ENCODE data around the gene PPP1R3D. TPM values are rescaled to one million over a fixed set of nuclear protein-coding genes. Genes with fewer than 3 reads are reported as not detected.

PPP1R3D gene
- total and polyA plus RNA-seq, 2 of the 8 experiments (the other 6 are each of a cell fraction or from before 2014, with no cell fraction given) = 1.4 to 3.9 TPM

GRCh38 chr20:59949911-59950310, 9.8 kb upstream of the PPP1R3D start (continued):
- TF ChIP-seq CHD7 (IDR thresholded peaks at IDR 0.05; ENCODE audit: insufficient replicate concordance, low read length) = no peak
- TF ChIP-seq SP2 (IDR thresholded peaks at IDR 0.05; ENCODE audit: low read length) = no peak
- no peak for TF ChIP-seq CBX5 (IDR thresholded peaks at IDR 0.05; ENCODE audit: low read depth, low read length)
- no peak for TF ChIP-seq HDAC6 (IDR thresholded peaks at IDR 0.05; ENCODE audit: low read depth, low read length)
- no peak for TF ChIP-seq RBBP5 (IDR thresholded peaks at IDR 0.05; ENCODE audit: borderline replicate concordance, low read depth, low read length)
- TF ChIP-seq PHF8 (conservative IDR thresholded peaks at IDR 0.05; ENCODE audit: low read depth, low read length) = no peak
- TF ChIP-seq MAFK (IDR thresholded peaks at IDR 0.05; ENCODE audit: low read depth, low read length) = no peak
- TF ChIP-seq JUN (IDR thresholded peaks at IDR 0.05; ENCODE audit: low read depth, low read length) = no peak
- no peak for TF ChIP-seq SAP30 (IDR thresholded peaks at IDR 0.05; ENCODE audit: insufficient read depth, insufficient replicate concordance, low read length)
- TF ChIP-seq GABPA (IDR thresholded peaks at IDR 0.05; ENCODE audit: borderline replicate concordance, insufficient read depth, low read length) = no peak
- TF ChIP-seq EGR1 (IDR thresholded peaks at IDR 0.05; ENCODE audit: borderline replicate concordance, low read depth, low read length) = no peak

Data from H1 (cell line).